Trophoblast cell (in vitro differentiated cells and primary cell): Measurements from ENCODE around the gene NETO2.

ENCODE experiments used
- DNase-seq, 2 donors: peaks; one replicate each; pipeline ENCODE4 v3.0.0-alpha.2; 2016
- H2AFZ ChIP-seq: 2 replicates; pipeline ENCODE4 v1.6.1; 2013; ENCODE audit warnings: low read length, moderate library complexity, mild to moderate bottlenecking; ENCODE audit not compliant: insufficient read depth, poor library complexity
- H2AK5ac ChIP-seq: 2 replicates; pipeline ENCODE4 v1.6.1; 2013; ENCODE audit warnings: mild to moderate bottlenecking, low read length
- H2BK120ac ChIP-seq: 2 replicates; pipeline ENCODE4 v1.6.1; 2013; ENCODE audit warnings: low read length, mild to moderate bottlenecking, moderate library complexity; ENCODE audit not compliant: insufficient read depth, poor library complexity
- H2BK12ac ChIP-seq: 2 replicates; pipeline ENCODE4 v1.6.1; 2013; ENCODE audit warnings: mild to moderate bottlenecking, low read length, moderate library complexity
- H2BK5ac ChIP-seq: 2 replicates; pipeline ENCODE4 v1.6.1; 2013; ENCODE audit warnings: low read length, low read depth, moderate library complexity, mild to moderate bottlenecking; ENCODE audit not compliant: poor library complexity
- H3K14ac ChIP-seq: 2 replicates; pipeline ENCODE4 v1.6.1; 2013; ENCODE audit warnings: mild to moderate bottlenecking, low read length
- H3K18ac ChIP-seq: 2 replicates; pipeline ENCODE4 v1.6.1; 2013; ENCODE audit warnings: mild to moderate bottlenecking, low read length
- H3K23ac ChIP-seq: 2 replicates; pipeline ENCODE4 v1.6.1; 2013; ENCODE audit warnings: low read length
- H3K27ac ChIP-seq: 2 replicates; pipeline ENCODE4 v1.5.1; 2013; ENCODE audit warnings: low read depth, mild to moderate bottlenecking, inconsistent platforms, low read length, moderate library complexity
- H3K27me3 ChIP-seq: 2 replicates; pipeline ENCODE4 v1.6.1; 2013; ENCODE audit warnings: inconsistent platforms, mild to moderate bottlenecking, low read length, moderate library complexity; ENCODE audit not compliant: insufficient read depth
- H3K36me3 ChIP-seq, 2 experiments: 1 replicate in 1 of 2; 2 replicates in 1 of 2; pipeline ENCODE4 v1.6.1; 2013; ENCODE audit warnings: low read length in 2 of 2, mild to moderate bottlenecking in 2 of 2, moderate library complexity in 1 of 2; ENCODE audit not compliant: insufficient read depth in 2 of 2, control insufficient read depth in 1 of 2
- H3K4ac ChIP-seq: 2 replicates; pipeline ENCODE4 v1.6.1; 2013; ENCODE audit warnings: low read depth, mild to moderate bottlenecking, low read length, moderate library complexity
- H3K4me1 ChIP-seq, 2 experiments: 1 replicate in 1 of 2; 2 replicates in 1 of 2; pipeline ENCODE4 v1.6.1; 2013; ENCODE audit warnings: low read length in 2 of 2, mild to moderate bottlenecking in 2 of 2, moderate library complexity in 1 of 2; ENCODE audit not compliant: insufficient read depth in 2 of 2, control insufficient read depth in 1 of 2
- H3K4me2 ChIP-seq: 2 replicates; pipeline ENCODE4 v1.6.1; 2013; ENCODE audit warnings: inconsistent platforms, mild to moderate bottlenecking, low read length, moderate library complexity
- H3K4me3 ChIP-seq: 2 replicates; pipeline ENCODE4 v1.5.1; 2013; ENCODE audit warnings: mild to moderate bottlenecking, low read depth, low read length, inconsistent platforms
- H3K79me1 ChIP-seq: one replicate; pipeline ENCODE4 v1.6.1; 2013; ENCODE audit warnings: low read length
- H3K79me2 ChIP-seq: 2 replicates; pipeline ENCODE4 v1.6.1; 2013; ENCODE audit warnings: low read length, mild to moderate bottlenecking; ENCODE audit not compliant: control insufficient read depth, insufficient read depth, poor library complexity
- H3K9ac ChIP-seq: 2 replicates; pipeline ENCODE4 v1.6.1; 2013; ENCODE audit warnings: mild to moderate bottlenecking, low read length
- H3K9me3 ChIP-seq: 2 replicates; pipeline ENCODE4 v1.6.1; 2013; ENCODE audit warnings: low read depth, mild to moderate bottlenecking, control low read depth, inconsistent platforms, low read length; ENCODE audit not compliant: insufficient read depth
- H4K12ac ChIP-seq: 2 replicates; pipeline ENCODE4 v1.6.1; 2013; ENCODE audit warnings: low read depth, mild to moderate bottlenecking, low read length, moderate library complexity
- H4K8ac ChIP-seq: 2 replicates; pipeline ENCODE4 v1.6.1; 2013; ENCODE audit warnings: low read depth, mild to moderate bottlenecking, low read length, moderate library complexity
- H4K91ac ChIP-seq: one replicate; pipeline ENCODE4 v1.6.1; 2013; ENCODE audit warnings: low read depth, mild to moderate bottlenecking, low read length, moderate library complexity
- WGBS: extraction: QIAGEN DNeasy Blood & Tissue Kit; methylation state at CpG from one replicate; pipeline ENCODE4 v1.1.7; 2013; ENCODE audit warnings: missing lambda C conversion rate; ENCODE audit not compliant: insufficient read length, insufficient coverage; ENCODE audit errors: extremely low coverage; 5-methylcytosine and 5-hydroxymethylcytosine counted together

NETO2 gene

GRCh38 chr16:47072158-47072557, 71.6 kb downstream of the NETO2 start:
- Histone ChIP-seq H3K79me1 (no peaks in the 10 kb centered on the region), H2AK5ac (no peak overlapping the region), H3K4ac (no peak overlapping the region), H3K9ac (no peak overlapping the region), H4K8ac (no peak overlapping the region), H3K79me2 (no peaks in the 10 kb centered on the region), H4K91ac (no peak overlapping the region), H3K36me3 (no peaks in the 10 kb centered on the region), H3K18ac (no peak overlapping the region), H3K4me2 (no peak overlapping the region), H4K12ac (no peak overlapping the region), H3K4me3 (no peak overlapping the region), H3K27ac (no peak overlapping the region), H2BK120ac (no peak overlapping the region), H2BK12ac (no peak overlapping the region), H3K23ac (no peak overlapping the region), H2BK5ac (no peak overlapping the region), H2AFZ (no peak overlapping the region), H3K4me1 (peaks cover 0 to 5% of the 10 kb centered on the region in 2 experiments), H3K27me3 (no peaks in the 10 kb centered on the region), H3K9me3 (no peaks in the 10 kb centered on the region), H3K14ac (no peak overlapping the region)
- no CpG with 5 or more reads among the region's 2 CpGs for WGBS
- DNase-seq, result no peak

- Histone ChIP-seq H4K12ac (no peak overlapping the region), H3K9ac (no peak overlapping the region), H4K91ac (no peak overlapping the region), H2BK120ac (no peak overlapping the region), H3K79me1 (no peaks in the 10 kb centered on the region), H3K79me2 (no peaks in the 10 kb centered on the region), H3K4me1 (no peaks in the 10 kb centered on the region), H3K23ac (no peak overlapping the region), H4K8ac (no peak overlapping the region), H3K4ac (no peak overlapping the region), H3K14ac (no peak overlapping the region), H3K18ac (no peak overlapping the region), H2AK5ac (no peak overlapping the region), H3K36me3 (no peaks in the 10 kb centered on the region), H3K4me2 (no peak overlapping the region), H3K9me3 (no peaks in the 10 kb centered on the region), H2BK5ac (no peak overlapping the region), H2AFZ (no peak overlapping the region), H3K4me3 (no peak overlapping the region), H3K27ac (no peak overlapping the region), H2BK12ac (no peak overlapping the region), H3K27me3 (no peaks in the 10 kb centered on the region)
- no peak for DNase-seq
- WGBS, result no CpG with 5 or more reads among the region's 11 CpGs
Measured at GRCh38 chr16:47069841-47070584, 73.7 kb downstream of the NETO2 start.

GRCh38 chr16:47069313-47069712, 74.4 kb downstream of the NETO2 start:
- Histone ChIP-seq H2BK120ac (no peak overlapping the region), H3K4ac (no peak overlapping the region), H2AFZ (no peak overlapping the region), H4K8ac (no peak overlapping the region), H3K27me3 (no peaks in the 10 kb centered on the region), H3K14ac (no peak overlapping the region), H3K79me1 (no peaks in the 10 kb centered on the region), H3K27ac (no peak overlapping the region), H3K18ac (no peak overlapping the region), H3K4me3 (no peak overlapping the region), H3K36me3 (no peaks in the 10 kb centered on the region), H4K91ac (no peak overlapping the region), H3K4me1 (no peaks in the 10 kb centered on the region), H3K23ac (no peak overlapping the region), H4K12ac (no peak overlapping the region), H2BK5ac (no peak overlapping the region), H2AK5ac (no peak overlapping the region), H3K79me2 (no peaks in the 10 kb centered on the region), H2BK12ac (no peak overlapping the region), H3K9me3 (no peaks in the 10 kb centered on the region), H3K9ac (no peak overlapping the region), H3K4me2 (no peak overlapping the region)
- no peak for DNase-seq
- WGBS, result no CpG with 5 or more reads among the region's 1 CpG

- no peaks in the 10 kb centered on the region for H3K9me3 ChIP-seq
Measured at GRCh38 chr16:47067203-47067602, 76.5 kb downstream of the NETO2 start.

More at GRCh38 chr16:47067203-47067602, 76.5 kb downstream of the NETO2 start:
- H3K4ac ChIP-seq, result no peak overlapping the region
- no peak overlapping the region for H2BK120ac ChIP-seq
- no peaks in the 10 kb centered on the region for H3K27me3 ChIP-seq
- H3K18ac ChIP-seq, result no peak overlapping the region
- no peaks in the 10 kb centered on the region for H3K79me2 ChIP-seq
- no peaks in the 10 kb centered on the region for H3K36me3 ChIP-seq
- no peak overlapping the region for H3K4me3 ChIP-seq
- H2BK5ac ChIP-seq, result no peak overlapping the region
- H3K27ac ChIP-seq, result no peak overlapping the region
- H4K91ac ChIP-seq, result no peak overlapping the region
- H2AFZ ChIP-seq, result no peak overlapping the region
- no peaks in the 10 kb centered on the region for H3K4me1 ChIP-seq
- H3K9ac ChIP-seq, result no peak overlapping the region
- no peak overlapping the region for H3K14ac ChIP-seq
- no peaks in the 10 kb centered on the region for H3K79me1 ChIP-seq
- WGBS, result no CpG with 5 or more reads among the region's 5 CpGs
- H4K8ac ChIP-seq, result no peak overlapping the region
- H4K12ac ChIP-seq, result no peak overlapping the region
- H2AK5ac ChIP-seq, result no peak overlapping the region
- no peak overlapping the region for H2BK12ac ChIP-seq
- H3K23ac ChIP-seq, result no peak overlapping the region
- DNase-seq, result no peak
- H3K4me2 ChIP-seq, result no peak overlapping the region
